Measurements from ENCODE around the gene PKIB.

- TF ChIP-seq CTCF (IDR thresholded peaks at IDR 0.05) (no peak), POLR2A (IDR thresholded peaks at IDR 0.05) (no peak)
Observed at GRCh38 chr6:122569230-122569771, 40.9 kb upstream of the PKIB start.

Measured in Peyer's patch (tissue), 4 donors.